ENCODE results near the gene EPS8L2. TPM values are rescaled to one million over a fixed set of nuclear protein-coding genes. Genes with fewer than 3 reads are reported as not detected.

EPS8L2 gene
- total RNA-seq, 1 experiment from 2014 or later, result 92.8 TPM

DNA sequence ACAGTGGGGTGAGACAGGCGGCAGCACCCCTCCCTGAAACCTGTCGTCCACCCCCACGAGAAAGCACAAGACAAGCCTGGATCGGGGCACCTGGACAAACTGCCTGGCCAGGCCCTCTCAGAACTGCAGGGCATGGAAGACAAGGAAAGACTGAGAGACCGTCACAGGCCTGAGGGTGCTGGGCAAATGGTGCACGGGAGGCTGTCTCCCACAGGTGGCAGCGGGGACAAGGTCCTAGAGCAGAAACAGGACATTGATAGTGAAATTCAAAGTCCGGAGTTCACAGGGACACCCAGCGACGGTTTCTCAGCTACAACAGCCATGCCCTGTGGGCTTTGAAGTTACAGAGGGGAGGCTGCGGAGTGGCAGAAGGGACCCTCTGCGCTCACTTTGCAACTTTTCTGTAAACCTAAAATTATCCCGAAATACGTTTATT, 48.3 kb upstream of the EPS8L2 start:
- Histone ChIP-seq H3K56ac (ENCODE audit: insufficient read length, low read depth, low read length) (no peak overlapping the region), H2BK20ac (ENCODE audit: low read depth, low read length, poor library complexity, severe bottlenecking) (no peak overlapping the region), H3K27ac (ENCODE audit: insufficient read length, low read depth, low read length) (no peak overlapping the region), H3K4me2 (ENCODE audit: insufficient read depth, insufficient read length, low read length) (no peak overlapping the region), H3K4me1 (ENCODE audit: insufficient read depth, low read length) (no peaks in the 10 kb centered on the region), H3K23me2 (ENCODE audit: insufficient read length, low read depth, low read length, poor library complexity, severe bottlenecking) (no peaks in the 10 kb centered on the region), H3K14ac (ENCODE audit: insufficient read depth, low read length) (no peak overlapping the region), H2BK5ac (ENCODE audit: insufficient read length, low read length) (no peak overlapping the region), H3K9ac (ENCODE audit: extremely low read depth, insufficient read length, low read length) (no peak overlapping the region), H2AK5ac (ENCODE audit: insufficient read length, low read length) (no peak overlapping the region), H3K23ac (ENCODE audit: insufficient read length, low read depth, low read length) (no peak overlapping the region), H4K91ac (ENCODE audit: insufficient read length, low read depth, low read length) (no peak overlapping the region), H2BK120ac (ENCODE audit: low read depth, low read length, poor library complexity, severe bottlenecking) (no peak overlapping the region), H2BK15ac (ENCODE audit: low read depth, low read length) (peak overlapping the region; percentile 75; the same call in 1 of the 2 replicates), H2BK12ac (ENCODE audit: insufficient read length, low read depth, low read length) (no peak overlapping the region), H3K9me3 (ENCODE audit: control insufficient read depth, low read depth, low read length) (no peaks in the 10 kb centered on the region), H4K8ac (replicated peaks; ENCODE audit: insufficient read length, low read depth, low read length) (no peak overlapping the region), H3K4ac (ENCODE audit: low read depth, low read length) (no peak overlapping the region), H3T11ph (ENCODE audit: low read length) (no peak overlapping the region), H2AFZ (ENCODE audit: low read length) (no peak overlapping the region), H3K27me3 (ENCODE audit: insufficient read depth, low read length) (no peaks in the 10 kb centered on the region), H3K79me2 (ENCODE audit: insufficient read depth, low read length) (no peaks in the 10 kb centered on the region), H3K18ac (ENCODE audit: insufficient read length, low read depth, low read length) (no peak overlapping the region), H3K79me1 (ENCODE audit: insufficient read depth, low read depth, low read length, poor library complexity, severe bottlenecking) (no peaks in the 10 kb centered on the region), H4K5ac (ENCODE audit: insufficient read length, low read depth, low read length) (no peak overlapping the region), H4K20me1 (ENCODE audit: control insufficient read depth, insufficient read depth, insufficient read length) (no peaks in the 10 kb centered on the region)
- H3K27ac Mint-ChIP-seq, result no peak overlapping the region; a peak in 1 of 7 replicates
- WGBS (ENCODE audit: extremely low coverage, insufficient read length, low lambda C conversion rate), result no CpG with 5 or more reads among the region's 14 CpGs
- H3K27me3 Mint-ChIP-seq (ENCODE audit: low read depth), result no peaks in the 10 kb centered on the region
- DNase-seq, result no peak
- H3K4me1 Mint-ChIP-seq, result no peaks in the 10 kb centered on the region
- TF ChIP-seq, protein P1, sequence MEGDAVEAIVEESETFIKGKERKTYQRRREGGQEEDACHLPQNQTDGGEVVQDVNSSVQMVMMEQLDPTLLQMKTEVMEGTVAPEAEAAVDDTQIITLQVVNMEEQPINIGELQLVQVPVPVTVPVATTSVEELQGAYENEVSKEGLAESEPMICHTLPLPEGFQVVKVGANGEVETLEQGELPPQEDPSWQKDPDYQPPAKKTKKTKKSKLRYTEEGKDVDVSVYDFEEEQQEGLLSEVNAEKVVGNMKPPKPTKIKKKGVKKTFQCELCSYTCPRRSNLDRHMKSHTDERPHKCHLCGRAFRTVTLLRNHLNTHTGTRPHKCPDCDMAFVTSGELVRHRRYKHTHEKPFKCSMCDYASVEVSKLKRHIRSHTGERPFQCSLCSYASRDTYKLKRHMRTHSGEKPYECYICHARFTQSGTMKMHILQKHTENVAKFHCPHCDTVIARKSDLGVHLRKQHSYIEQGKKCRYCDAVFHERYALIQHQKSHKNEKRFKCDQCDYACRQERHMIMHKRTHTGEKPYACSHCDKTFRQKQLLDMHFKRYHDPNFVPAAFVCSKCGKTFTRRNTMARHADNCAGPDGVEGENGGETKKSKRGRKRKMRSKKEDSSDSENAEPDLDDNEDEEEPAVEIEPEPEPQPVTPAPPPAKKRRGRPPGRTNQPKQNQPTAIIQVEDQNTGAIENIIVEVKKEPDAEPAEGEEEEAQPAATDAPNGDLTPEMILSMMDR (conservative IDR thresholded peaks at IDR 0.05), result no peak
- no peak overlapping the region for H3K4me3 Mint-ChIP-seq
- no peaks in the 10 kb centered on the region for H3K9me3 Mint-ChIP-seq
- H3K36me3 Mint-ChIP-seq (ENCODE audit: insufficient read depth in 1 of 3, low read depth in 3 of 3), result peaks cover 5 to 46% (median 21%) of the 10 kb centered on the region in 3 experiments; a peak in 6 of 7 replicates
